HL-60 (cell line): ENCODE measurements around the gene MCF2.

ENCODE experiments used
- GABPA ChIP-seq: IDR thresholded peaks from 2 replicates; pipeline ENCODE4 v1.6.1; 2012; ENCODE audit warnings: low read depth
- POLR2AphosphoS5 ChIP-seq: IDR thresholded peaks from 2 replicates; pipeline ENCODE4 v1.6.1; 2012; ENCODE audit warnings: low read depth
- SPI1 ChIP-seq: IDR thresholded peaks from 2 replicates; pipeline ENCODE4 v1.6.1; 2012; ENCODE audit warnings: low read depth, mild to moderate bottlenecking, borderline replicate concordance
- TF ChIP-seq, protein P1 (sequence below): IDR thresholded peaks from one replicate; pipeline ENCODE4 v1.5.1; 2011; ENCODE audit warnings: low read length, control low read depth, inconsistent platforms; ENCODE audit not compliant: insufficient read depth

DNA sequence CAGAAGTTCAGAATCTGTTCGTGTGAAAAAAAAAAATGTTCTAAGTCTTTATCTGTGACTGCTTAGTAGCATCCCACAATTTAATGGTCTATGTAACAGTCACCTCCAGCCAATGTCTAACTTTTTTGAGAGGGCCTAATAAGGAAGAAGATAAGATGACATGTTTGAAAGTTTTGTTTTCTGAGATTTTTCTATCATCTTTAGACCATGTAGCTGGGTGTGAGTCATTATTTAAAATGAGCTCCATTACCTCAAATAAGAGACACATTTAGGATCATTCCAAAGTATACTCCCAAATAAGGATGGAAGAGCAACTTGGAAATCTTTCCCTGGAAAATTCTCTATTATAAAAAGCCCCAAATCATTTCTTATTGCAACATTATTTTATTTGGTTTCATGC lies 28.2 kb upstream of the MCF2 start:
- TF ChIP-seq, protein P1, sequence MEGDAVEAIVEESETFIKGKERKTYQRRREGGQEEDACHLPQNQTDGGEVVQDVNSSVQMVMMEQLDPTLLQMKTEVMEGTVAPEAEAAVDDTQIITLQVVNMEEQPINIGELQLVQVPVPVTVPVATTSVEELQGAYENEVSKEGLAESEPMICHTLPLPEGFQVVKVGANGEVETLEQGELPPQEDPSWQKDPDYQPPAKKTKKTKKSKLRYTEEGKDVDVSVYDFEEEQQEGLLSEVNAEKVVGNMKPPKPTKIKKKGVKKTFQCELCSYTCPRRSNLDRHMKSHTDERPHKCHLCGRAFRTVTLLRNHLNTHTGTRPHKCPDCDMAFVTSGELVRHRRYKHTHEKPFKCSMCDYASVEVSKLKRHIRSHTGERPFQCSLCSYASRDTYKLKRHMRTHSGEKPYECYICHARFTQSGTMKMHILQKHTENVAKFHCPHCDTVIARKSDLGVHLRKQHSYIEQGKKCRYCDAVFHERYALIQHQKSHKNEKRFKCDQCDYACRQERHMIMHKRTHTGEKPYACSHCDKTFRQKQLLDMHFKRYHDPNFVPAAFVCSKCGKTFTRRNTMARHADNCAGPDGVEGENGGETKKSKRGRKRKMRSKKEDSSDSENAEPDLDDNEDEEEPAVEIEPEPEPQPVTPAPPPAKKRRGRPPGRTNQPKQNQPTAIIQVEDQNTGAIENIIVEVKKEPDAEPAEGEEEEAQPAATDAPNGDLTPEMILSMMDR = no peak
- no peak for TF ChIP-seq GABPA
- TF ChIP-seq POLR2AphosphoS5 = no peak
- TF ChIP-seq SPI1 = no peak
